HG02588 (cell line): ENCODE measurements around the gene ATG9B.

Experiments used
- ATAC-seq: cut with Tn5 transposase; IDR thresholded peaks from one replicate; pipeline ENCODE4 v1.9.1; 2021; ENCODE audit warnings: mild to moderate bottlenecking, moderate library complexity; ENCODE audit not compliant: unreplicated experiment

The ATG9B gene

DNA sequence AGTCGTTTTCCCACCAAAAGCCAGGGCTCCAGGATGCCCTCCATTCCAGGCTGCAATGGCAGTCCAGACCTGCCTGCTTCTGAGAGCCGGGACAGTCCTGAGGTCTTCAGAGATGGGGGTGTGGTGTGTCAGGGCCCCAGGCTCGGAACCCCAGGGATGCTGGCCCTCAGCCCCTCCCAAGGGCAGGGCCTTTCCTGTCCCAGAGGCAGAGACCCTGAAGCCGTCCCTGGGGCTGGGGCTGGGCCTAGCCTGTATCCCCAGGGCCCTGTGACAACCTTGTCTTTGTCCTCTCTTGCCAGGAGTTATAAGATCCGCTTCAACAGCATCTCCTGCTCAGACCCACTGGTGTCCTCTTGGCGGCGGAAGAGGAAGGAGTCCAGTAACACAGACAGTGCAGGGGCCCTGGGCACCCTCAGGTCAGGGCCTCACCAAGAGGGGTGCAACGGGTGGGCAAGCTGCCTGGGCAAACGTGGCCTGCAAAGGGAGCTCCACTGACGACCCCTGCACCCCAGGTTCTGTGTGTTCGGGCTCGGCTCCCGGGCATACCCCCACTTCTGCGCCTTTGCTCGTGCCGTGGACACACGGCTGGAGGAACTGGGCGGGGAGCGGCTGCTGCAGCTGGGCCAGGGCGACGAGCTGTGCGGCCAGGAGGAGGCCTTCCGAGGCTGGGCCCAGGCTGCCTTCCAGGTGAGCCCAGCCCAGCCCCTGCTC lies 17.5 kb downstream of the ATG9B start:
- no peak for ATAC-seq

DNA sequence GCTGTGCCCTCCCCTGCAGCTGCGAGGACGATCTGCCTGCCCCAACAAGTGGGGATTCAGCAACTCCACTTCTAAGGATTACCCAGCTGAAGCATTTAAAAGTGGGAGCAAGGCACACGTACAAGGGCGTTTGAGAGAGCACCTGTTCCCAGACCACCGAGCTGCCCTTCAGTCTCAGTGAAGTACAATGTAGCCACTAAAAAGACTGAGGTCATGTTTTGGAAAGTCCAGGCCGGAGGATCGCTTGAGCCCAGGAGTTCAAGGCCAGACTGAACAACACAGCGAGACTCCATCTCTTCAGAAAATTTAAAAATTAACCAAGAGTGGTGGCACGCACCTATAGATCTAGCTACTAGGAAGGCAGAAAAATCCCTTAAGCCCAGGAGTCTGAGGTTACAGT lies 18.7 kb downstream of the ATG9B start:
- ATAC-seq: no peak

DNA sequence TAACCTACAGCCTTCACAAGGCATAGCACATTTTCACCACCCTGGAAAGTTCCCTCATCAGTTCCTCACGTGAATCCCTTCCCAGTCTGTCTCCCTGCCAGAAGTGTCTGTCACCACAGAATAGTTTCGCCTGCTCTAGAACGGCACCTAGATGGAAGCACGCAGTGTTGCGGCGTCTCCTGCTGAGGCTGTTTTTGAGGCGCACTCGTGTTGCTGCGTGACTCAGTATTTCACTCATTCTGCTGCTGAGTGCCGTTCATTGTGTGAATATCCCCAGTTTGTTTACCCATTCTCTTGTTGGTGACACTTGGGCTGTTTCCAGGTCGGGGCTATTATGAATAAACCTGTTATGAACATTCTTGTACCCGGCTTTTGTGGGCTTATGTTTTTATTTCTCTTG lies 20.7 kb downstream of the ATG9B start:
- no peak for ATAC-seq

DNA sequence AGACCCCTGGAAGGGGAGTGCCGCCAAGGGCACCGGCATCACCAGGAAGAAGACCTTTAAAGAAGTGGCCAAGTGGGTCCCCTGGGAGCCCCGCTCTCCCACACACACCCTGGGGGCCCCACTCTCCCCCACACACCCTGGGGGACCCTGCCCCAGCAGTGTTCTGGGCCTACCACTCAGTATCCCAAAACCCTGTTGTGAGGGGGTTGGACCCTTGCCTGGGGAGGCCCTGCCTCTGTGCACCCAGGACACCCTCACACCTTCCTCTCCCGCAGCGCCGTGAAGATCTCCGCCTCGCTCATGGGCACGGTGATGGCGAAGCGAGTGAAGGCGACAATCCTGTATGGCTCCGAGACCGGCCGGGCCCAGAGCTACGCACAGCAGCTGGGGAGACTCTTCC lies 22.7 kb downstream of the ATG9B start:
- no peak for ATAC-seq

DNA sequence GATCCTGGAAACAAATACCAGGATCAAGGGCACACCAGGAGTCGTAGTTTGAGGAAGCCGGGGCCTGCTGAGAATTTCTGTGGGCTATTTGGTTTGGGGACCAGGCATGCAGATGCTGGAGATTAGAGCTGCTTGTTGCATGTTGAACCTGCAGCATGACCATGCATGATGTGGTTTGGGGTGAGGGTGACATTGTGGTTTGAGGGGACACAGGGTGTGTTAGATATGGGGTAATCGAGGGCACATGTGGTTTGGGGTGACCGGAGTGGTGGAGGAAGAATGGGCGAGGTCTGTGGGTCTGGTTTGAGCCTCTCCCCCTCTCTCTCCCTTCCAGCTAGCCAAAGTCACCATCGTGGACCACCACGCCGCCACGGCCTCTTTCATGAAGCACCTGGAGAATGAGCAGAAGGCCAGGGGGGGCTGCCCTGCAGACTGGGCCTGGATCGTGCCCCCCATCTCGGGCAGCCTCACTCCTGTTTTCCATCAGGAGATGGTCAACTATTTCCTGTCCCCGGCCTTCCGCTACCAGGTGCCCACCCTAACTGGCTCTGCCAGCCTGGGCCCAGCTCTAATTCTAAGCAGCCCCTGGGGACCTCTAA lies 23.3 kb downstream of the ATG9B start:
- no peak for ATAC-seq

DNA sequence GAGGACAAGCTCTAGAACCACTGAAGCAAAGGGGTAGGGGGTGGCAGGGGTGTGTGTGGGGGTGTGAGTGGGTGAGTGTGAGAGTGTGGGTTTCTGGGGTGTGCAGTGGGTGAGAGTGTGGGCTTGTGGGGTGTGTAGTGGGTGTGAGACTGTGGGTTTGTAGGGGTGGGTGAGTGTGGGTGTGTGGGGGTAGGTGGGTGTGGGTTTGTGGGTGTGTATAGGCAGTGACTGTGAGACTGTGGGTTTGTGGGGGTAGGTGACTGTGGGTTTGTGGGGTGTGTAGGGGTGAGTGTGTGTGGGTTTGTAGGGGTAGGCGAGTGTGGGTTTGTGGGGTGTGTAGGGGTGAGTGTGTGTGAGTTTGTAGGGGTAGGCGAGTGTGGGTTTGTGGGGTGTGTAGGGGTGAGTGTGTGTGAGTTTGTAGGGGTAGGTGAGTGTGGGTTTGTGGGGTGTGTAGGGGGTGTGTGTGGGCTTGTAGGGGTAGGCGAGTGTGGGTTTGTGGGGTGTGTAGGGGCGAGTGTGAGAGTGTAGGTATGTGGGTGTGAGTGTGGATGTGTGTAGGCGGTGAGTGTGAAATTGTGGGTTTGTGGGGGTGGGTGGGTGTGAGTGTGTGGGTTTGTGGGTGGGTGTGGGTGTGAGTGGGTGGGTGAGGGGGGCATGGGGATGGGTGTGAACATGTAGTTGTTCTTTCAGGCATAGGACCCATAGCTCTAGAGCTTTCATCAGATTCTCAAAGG lies 24.6 kb downstream of the ATG9B start:
- ATAC-seq: no peak

DNA sequence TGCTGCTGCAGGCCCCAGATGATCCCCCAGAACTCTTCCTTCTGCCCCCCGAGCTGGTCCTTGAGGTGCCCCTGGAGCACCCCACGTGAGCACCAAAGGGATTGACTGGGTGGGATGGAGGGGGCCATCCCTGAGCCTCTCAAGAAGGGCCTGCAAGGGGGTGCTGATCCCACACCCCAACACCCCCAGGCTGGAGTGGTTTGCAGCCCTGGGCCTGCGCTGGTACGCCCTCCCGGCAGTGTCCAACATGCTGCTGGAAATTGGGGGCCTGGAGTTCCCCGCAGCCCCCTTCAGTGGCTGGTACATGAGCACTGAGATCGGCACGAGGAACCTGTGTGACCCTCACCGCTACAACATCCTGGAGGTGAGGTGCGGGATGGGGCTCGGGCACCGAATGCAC lies 25.3 kb downstream of the ATG9B start:
- no peak for ATAC-seq

DNA sequence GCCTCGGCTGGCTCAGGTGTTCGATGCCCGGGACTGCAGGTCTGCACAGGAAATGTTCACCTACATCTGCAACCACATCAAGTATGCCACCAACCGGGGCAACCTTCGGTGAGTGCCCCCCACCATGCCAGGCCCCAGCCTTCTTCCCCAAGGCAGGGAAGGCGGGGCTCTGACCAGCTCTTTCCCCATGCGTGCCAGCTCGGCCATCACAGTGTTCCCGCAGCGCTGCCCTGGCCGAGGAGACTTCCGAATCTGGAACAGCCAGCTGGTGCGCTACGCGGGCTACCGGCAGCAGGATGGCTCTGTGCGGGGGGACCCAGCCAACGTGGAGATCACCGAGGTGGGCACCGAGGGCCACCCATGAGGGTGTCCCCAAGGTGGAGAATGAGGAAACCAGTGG lies 26.0 kb downstream of the ATG9B start:
- ATAC-seq: no peak

DNA sequence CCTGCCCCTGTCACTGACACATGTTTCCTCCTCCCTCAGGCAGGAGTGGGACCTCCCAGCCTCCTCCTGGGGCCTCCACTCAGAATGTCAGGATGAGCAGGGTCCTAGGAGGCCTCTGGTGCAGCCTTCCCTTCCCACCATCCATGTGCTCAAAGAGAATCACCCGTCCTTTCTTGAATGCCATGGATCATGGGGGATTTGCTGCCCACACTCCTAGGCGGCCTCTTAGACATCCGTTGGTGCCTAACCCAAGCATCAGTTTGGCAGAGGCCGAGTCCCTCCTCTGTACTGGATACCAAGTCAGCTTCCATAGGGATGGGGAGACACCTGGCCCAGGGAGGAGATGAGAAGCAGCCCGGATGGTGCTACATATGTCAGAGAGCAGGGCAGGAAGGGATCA lies 26.5 kb downstream of the ATG9B start:
- ATAC-seq: no peak

DNA sequence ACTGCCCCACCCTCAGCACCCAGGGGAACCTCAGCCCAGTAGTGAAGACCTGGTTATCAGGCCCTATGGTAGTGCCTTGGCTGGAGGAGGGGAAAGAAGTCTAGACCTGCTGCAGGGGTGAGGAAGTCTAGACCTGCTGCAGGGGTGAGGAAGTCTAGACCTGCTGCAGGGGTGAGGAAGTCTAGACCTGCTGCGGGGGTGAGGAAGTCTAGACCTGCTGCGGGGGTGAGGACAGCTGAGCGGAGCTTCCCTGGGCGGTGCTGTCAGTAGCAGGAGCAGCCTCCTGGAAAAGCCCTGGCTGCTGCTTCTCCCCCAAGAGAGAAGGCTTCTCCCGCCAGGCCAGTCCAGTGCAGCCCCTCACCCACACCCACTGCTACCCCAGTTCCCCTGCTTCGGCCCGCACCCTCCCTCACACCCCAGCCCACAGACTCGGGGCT lies 27.2 kb downstream of the ATG9B start:
- ATAC-seq: no peak

DNA sequence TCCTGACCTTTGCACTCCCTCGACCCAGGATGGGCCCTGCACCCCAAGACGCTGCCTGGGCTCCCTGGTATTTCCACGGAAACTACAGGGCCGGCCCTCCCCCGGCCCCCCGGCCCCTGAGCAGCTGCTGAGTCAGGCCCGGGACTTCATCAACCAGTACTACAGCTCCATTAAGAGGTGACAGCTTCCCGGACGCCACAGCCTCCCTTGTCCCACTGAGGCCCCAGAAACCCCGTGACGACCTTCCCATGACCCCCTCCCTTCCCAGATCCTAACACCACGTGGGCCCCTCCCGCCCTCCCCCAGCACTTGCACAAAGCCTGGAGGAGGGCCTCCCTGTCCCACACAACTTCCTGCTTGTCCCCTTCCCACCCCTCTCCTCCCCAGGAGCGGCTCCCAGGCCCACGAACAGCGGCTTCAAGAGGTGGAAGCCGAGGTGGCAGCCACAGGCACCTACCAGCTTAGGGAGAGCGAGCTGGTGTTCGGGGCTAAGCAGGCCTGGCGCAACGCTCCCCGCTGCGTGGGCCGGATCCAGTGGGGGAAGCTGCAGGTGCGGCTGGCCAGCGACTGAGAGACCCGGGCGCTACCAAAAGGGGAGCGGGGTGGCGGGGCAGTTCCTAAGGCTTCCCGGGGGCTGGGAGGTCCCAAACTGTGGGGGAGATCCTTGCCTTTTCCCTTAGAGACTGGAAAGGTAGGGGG lies 27.8 kb downstream of the ATG9B start:
- ATAC-seq: no peak

DNA sequence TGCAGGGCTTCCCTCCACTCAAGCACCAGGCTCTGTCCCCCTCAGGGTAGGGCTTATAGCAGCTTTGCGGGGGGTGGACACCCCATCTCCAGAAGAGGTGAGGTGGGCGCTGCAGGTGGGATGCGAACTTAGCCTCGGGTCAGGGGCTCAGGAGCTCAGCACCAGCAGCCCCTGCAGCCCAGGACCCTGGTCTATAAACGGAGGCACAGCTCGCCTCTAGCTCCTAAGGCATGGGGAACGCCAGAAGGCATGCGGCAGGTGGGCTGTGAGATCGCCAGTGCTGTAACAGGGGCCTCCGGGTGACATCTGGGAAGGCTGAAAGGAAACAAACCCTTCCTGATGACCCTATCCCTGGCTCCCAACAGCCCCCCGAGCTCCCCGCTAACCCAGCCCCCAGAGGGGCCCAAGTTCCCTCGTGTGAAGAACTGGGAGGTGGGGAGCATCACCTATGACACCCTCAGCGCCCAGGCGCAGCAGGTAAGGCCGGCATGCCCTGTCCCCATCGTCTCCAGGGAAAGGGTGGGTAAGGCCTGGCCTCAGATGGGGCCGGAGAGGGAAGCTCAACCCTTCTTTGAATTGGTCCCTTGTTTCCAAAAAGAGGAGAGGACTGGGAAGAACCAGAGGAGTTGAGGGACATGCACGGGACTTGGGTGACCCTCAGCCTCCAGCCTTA lies 29.3 kb downstream of the ATG9B start:
- ATAC-seq: no peak

DNA sequence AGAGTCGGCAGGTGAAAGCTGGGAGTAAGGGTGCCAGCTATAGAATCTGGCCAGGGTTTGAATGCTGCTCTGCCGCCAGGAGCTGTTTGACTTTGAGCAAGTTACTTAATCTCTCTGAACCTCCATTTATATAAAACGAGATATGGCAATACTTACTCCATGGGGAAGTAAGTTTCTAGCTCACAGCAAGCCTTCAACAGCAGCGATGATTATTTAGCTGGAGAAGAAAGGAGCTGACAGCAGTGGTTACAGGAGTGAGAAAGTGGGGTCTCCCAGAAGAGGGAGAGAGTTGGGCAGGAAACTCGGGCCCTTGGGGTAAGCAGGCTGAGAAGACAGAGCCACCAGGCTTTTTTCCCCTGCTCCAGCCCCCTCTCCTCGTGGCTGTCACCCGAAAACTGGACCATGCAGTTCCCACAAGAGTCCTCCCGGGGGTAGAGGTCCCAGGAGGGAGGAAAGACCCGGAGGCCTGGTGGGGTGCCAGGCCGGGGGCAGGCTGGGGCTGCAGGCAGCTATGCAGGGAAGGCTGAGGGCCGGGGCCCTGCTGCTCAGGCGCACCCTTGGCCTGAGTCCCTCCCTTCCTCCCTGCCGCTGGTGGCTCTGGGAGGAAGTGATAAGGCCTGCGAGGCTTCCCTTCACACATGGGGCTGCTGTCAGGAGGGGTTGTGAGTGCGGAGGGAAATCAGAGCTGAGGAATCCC lies 30.0 kb downstream of the ATG9B start:
- ATAC-seq: no peak

DNA sequence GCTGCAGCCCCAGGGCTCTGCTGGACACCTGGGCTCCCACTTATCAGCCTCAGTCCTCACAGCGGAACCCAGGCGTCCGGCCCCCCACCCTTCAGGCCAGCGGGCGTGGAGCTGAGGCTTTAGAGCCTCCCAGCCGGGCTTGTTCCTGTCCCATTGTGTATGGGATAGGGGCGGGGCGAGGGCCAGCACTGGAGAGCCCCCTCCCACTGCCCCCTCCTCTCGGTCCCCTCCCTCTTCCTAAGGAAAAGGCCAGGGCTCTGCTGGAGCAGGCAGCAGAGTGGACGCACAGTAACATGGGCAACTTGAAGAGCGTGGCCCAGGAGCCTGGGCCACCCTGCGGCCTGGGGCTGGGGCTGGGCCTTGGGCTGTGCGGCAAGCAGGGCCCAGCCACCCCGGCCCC lies 30.8 kb downstream of the ATG9B start:
- ATAC-seq: no peak

DNA sequence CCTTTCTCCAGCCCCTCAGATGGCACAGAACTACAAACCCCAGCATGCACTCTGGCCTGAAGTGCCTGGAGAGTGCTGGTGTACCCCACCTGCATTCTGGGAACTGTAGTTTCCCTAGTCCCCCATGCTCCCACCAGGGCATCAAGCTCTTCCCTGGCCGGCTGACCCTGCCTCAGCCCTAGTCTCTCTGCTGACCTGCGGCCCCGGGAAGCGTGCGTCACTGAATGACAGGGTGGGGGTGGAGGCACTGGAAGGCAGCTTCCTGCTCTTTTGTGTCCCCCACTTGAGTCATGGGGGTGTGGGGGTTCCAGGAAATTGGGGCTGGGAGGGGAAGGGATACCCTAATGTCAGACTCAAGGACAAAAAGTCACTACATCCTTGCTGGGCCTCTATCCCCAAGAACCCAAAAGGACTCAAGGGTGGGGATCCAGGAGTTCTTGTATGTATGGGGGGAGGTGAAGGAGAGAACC lies 31.4 kb downstream of the ATG9B start:
- peak; percentile 67 for ATAC-seq

DNA sequence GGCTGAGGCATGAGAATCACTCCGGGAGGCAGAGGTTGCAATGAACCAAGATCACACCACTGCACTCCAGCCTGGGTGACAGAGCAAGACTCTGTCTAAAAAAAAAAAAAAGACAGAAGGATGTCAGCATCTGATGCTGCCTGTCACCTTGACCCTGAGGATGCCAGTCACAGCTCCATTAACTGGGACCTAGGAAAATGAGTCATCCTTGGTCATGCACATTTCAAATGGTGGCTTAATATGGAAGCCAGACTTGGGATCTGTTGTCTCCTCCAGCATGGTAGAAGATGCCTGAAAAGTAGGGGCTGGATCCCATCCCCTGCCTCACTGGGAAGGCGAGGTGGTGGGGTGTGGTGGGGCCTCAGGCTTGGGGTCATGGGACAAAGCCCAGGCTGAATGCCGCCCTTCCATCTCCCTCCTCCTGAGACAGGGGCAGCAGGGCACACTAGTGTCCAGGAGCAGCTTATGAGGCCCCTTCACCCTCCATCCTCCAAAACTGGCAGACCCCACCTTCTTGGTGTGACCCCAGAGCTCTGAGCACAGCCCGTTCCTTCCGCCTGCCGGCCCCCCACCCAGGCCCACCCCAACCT lies 32.1 kb downstream of the ATG9B start:
- ATAC-seq: no peak

DNA sequence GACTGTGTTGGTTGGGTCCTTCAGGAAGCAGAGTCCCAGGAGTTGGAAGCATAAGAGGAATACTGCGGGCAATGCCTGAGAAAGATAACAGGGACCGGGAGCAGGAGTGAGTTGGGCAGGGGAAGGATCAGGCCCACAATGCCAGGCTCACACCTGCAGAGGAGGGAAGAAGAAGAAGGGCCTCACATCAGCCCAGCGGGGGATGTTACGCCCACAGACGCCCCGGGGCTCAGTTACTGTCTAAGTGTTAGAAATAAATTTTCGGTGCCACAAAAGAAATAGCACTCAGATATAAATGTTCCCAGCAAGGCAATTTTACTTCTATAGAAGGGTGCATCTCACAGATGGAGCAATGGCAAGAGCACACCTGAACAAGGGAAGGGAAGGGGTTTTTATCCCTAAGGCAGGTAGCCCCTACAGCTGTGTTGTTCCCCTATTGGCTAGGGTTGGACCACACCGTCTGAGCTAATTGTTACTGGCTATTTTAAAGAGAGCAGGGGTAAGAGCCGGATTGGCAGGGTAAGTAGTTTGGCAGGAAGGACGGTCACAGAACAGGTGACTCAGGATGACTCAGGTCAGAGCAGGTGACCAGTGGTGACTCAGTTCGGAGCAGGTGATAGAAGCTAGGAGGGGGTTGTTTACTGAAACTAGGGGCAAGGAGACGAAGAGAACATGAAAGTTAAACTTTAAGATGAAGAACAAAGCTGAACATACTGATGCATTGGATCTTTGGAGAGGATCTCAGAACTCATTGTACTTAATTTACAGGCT lies 33.7 kb downstream of the ATG9B start, which contains the start of gene NOS3:
Gene NOS3 (plus strand): TSS at position 602 of the 771 bp plus-strand sequence. CDS start 2,787 bp downstream, outside the sequence.
- no peak for ATAC-seq

DNA sequence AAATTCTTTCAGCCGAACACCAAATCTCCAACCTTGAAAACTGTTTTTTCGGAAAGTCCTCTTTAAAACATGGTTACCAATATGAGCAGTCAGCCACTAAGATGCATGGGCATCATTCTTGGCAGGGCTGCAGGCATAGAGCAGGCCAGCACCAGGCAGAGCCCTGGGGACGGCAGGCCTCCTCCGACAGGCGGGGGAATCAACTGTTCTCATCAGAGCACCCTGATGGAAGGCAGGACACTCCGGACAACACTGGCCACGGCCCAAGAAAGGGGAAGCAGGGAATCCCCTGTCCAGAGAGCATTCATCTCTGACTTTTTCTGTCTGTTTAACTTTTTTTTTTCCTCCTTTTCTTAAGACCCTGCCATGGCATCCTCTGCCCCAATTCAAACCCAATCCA lies 34.8 kb downstream of the ATG9B start:
- no peak for ATAC-seq
